ENCODE data around the gene BORCS5.
"Not testable (repeated sequence)": the region's sequence is repeated elsewhere in the genome, so short reads cannot be mapped to it uniquely, and the experiment has no call there.

BORCS5 gene

DNA sequence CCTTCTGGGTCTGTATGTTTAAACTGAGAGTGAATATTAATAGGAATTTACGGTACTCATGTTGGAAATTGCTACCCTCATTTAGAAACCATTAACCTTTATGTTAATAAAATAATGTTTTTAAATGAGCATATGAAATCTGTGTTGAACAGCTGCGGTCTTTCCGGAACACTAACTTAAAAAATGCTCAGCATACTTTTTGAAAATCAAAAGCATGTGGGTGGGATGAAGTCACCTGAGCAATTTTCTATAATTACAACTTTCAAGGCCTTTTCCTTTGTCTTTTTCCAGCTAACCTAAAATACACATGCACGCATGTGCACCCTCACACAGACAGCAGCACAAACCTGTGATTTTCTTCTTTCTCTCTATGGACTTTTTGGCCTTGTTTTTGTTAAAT lies 39.8 kb downstream of the BORCS5 start:
- no peak for DNase-seq

DNA sequence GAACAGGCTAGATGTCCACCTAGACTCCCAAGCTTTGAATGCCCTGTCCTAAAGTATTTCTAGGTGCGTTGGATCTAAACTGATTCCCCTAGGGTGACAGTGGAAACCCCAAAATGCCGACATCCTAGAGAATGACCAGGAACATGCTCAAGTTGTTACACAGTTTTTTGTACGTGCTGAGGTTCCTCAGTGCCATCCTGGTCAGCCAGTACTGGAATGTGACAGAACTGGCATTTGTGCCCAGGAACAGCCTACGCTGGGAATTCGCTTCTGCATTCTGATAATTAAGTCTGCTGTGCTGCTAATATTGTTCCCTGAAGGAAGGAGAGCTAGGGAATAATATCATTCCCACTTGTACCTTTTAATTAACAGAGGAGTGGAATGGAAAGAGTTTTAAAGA lies 40.3 kb downstream of the BORCS5 start:
- DNase-seq = no peak

GRCh38 chr12:12398026-12398859 lies 41.4 kb downstream of the BORCS5 start:
- peak; percentile 16 to 49 for DNase-seq

- DNase-seq = no peak
These were observed 42.3 kb downstream of the BORCS5 start for GRCh38 chr12:12399161-12399560.

- no peak for DNase-seq
These were observed 43.0 kb downstream of the BORCS5 start for GRCh38 chr12:12399776-12400305.

DNA sequence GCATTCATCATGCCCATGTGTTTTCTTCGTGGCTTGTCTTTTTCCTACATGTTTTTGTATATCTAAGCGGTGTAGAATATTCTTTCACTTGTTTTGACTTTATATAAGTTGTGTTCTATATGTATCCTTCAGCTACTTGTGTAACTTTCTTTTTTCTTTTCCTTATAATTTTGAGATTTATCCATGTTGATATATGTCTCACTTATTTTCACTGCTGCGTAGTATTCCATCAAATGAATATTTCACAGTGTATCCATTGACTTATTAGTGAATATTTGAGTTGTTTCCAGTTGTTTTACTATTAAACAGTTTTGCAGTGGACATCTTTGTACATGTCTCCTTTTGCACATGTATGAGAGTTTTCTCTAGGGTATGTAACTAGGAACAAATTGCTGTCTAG lies 43.9 kb downstream of the BORCS5 start:
- no peak for DNase-seq

DNA sequence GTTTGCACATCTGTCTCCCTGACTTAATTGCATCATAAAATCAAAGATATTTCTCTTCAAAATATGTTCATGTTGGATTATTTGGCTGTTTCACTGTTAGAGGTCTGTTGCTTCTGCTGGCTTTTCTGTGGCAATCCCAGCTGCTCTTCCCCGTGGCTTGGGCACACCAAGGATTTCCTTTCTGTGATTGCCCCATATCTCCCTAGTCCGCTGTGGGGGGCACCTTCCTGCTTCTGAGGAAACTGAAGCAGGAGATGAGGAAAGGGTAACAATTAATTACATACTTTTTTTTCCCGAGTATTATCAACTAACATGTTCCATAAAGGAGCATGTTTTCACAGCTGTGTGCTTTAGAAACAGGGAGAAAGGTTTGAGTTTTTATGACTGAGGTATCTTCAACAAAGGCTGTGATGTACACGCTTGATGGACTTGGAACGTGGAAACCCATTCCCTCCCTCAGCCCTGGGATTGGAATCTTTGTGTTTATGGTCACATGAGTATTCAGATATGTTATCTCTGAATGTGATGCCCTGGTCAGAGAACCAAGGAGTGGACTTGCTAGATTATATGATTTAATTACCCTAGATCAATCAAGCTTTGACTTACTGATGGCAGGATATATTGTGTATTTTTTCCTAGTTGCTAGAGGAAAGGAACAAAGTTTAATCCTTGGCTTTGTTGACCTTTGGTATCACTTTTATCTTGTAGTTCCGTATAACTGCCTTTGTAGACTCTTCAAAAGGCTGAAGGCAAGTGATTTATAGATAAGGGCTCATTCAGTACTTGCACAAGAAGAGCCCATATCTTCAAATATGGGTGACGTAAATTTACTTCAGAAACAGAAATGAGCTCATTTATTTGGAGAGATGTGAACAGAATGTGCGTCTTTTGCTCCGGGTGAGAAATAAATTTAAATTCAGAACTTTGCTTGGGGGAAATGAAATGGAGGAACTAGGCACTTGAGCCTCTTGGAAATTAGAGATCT lies 46.7 kb downstream of the BORCS5 start:
- DNase-seq = peak; percentile 36 to 37

- no peak for DNase-seq
These were observed 47.4 kb downstream of the BORCS5 start for GRCh38 chr12:12404297-12404696.

DNA sequence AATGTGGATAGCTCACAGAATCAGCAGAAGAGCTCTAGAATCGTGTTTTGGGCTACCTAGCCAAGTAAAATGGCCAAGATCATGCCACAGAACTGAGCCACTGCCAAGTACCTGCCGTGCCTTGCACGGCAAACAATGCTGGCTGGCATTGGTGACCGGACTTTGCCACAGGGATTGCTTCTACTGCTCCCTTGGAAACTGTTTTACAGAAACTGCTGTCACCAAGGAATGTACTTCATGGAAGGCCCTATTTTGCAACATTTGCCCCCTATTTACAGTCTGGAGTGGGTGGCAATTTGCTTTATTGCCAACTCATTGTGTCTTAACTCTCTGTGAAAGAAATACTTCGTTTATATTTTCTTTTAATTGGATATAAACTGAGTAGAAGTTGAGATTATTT lies 49.0 kb downstream of the BORCS5 start:
- DNase-seq = no peak

GRCh38 chr12:12406762-12407161 lies 49.9 kb downstream of the BORCS5 start:
- no peak for DNase-seq

DNA sequence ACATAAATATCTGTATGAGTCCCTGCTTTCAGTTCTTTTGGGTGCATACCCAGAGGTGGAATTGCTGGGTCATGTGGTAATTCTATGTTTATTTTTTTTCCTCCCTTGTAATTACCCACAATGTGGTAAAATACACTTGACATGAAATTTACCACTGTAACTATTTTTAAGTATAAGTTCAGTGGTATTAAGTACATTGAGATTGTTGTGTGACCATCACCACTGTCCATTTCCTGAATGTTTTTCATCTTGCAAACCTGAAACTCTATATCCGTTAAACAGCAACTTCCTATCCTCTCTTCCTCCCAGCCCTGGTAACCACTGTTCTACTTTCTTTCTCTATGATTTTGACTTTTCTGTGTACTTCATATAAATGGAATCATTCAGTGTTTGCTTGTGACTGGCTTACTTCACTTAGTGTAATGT lies 51.4 kb downstream of the BORCS5 start:
- no peak for DNase-seq

- DNase-seq = not testable (repeated sequence)
These were observed 52.5 kb downstream of the BORCS5 start for GRCh38 chr12:12409337-12409736.

DNA sequence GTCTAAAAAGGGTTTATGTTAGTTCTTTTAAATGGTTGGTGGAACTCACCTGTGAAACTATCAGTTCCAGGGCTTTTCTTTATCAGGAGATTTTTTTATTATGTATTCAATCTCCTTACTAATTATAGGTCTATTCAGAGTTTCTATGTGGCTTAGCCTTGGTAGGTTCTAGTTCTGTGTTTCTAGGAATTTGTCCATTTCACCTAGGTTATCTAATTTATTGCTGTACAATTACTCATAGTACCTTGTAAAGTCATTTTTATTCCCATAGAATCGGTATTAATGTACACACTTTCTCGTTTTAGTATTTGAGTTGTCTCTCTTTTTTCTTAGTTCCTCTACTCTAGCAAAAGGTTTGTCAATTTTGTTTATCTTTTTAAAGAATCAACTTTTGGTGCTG lies 59.0 kb downstream of the BORCS5 start:
- no peak for DNase-seq

- not testable (repeated sequence) for DNase-seq
These were observed 62.3 kb downstream of the BORCS5 start for GRCh38 chr12:12419165-12419564.

GRCh38 chr12:12423367-12423766 lies 66.5 kb downstream of the BORCS5 start:
- no peak for DNase-seq

GRCh38 chr12:12425001-12425400 lies 68.1 kb downstream of the BORCS5 start:
- DNase-seq = no peak

DNA sequence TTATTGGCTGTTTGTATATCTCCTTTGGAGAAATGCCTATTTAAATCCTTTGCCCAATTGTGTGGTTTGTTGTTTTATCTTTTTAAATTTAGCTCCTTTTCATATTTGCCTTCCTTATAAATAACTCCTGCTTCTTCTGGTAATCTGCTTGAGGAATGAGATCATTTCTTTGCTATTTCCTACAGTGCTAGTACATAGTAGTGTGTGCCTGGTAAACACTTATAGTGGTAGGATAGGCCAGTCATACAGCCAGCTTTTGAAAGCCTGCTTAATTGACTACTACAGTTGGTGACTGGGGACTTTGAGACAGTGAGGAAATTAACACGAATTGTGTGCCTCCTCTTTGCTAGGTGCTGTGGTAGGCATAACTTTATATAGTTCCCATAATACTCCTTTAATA lies 68.7 kb downstream of the BORCS5 start:
- DNase-seq = no peak

DNA sequence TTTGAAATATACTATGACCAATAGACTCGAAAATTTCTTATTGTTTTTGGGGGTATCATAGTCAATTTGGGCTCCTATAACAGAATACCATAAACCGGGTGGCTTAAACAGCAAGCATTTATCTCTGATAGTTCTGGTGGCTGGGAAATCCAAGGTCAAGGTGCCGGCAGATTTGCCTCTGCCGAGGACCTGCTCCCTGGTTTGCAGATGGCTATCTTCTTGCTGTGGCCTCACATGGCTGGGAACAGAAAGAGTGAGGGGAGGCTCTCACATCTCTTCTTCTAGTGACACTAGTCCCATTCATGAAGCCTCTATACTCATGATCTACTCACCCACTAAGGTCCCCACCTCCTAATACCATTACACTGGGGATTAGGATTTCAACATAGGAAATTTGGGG lies 70.7 kb downstream of the BORCS5 start:
- no peak for DNase-seq

DNA sequence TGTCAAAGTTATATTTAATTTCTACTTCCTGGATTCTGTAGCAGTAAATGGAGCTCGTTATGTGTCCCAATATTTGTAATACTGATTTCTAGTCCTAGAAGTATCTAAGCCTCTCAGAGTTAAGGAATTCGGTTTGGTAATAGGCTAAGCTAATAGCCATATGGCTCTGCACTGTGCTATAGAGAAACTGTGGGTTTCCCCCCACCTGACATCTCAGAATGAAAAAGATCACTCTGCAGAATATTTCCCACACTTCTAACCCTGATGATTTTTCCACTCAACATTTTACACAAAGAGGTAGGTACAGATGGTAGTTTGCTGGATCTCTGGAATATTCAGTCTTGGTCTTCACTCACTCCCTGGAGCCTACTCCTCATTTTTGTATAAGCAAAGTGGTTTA lies 71.2 kb downstream of the BORCS5 start:
- no peak for DNase-seq

GRCh38 chr12:12428961-12429657 lies 72.2 kb downstream of the BORCS5 start:
- no peak for DNase-seq

DNA sequence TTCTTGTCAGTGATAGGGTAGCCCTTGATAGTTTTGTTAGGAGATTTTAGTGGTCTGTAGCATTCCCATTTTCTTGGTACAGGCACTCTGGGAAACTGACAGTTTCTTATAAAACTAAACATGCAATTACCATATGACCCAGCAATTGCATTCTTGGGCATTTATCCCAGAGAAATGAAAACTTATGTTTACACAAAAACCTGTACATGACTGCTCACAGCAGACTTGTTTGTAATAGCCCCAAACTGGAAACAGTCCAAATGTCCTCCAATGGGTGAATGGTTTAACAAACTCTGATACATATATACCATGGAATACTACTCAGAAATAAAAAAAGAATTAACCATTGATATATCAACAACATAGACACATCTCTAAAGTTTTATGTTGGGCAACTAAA lies 75.5 kb downstream of the BORCS5 start:
- no peak for DNase-seq

- no peak for DNase-seq
These were observed 76.4 kb downstream of the BORCS5 start for GRCh38 chr12:12433203-12433731.
